Middle frontal gyrus (tissue), 1 donor: ENCODE measurements around the gene TRDN.

ENCODE experiments used
- DNase-seq: peaks from one replicate; pipeline ENCODE4 v3.0.0-alpha.2; 2015; ENCODE audit warnings: low spot score; ENCODE audit errors: extremely low spot score

TRDN gene

GRCh38 chr6:123189816-123190215 is 446.9 kb downstream of the TRDN start:
- DNase-seq: no peak

GRCh38 chr6:123182998-123183397 is 453.8 kb downstream of the TRDN start:
- DNase-seq: no peak

GRCh38 chr6:123176706-123177105 is 460.0 kb downstream of the TRDN start:
- no peak for DNase-seq

- no peak for DNase-seq
Measured at GRCh38 chr6:123171341-123172115, 465.2 kb downstream of the TRDN start.

GRCh38 chr6:123169774-123170095 is 467.0 kb downstream of the TRDN start:
- DNase-seq: no peak

GRCh38 chr6:123168892-123169773 is 467.6 kb downstream of the TRDN start:
- no peak for DNase-seq

- no peak for DNase-seq
Measured at GRCh38 chr6:123168466-123168865, 468.3 kb downstream of the TRDN start.
